ENCODE data around the gene APOOL.

DNA sequence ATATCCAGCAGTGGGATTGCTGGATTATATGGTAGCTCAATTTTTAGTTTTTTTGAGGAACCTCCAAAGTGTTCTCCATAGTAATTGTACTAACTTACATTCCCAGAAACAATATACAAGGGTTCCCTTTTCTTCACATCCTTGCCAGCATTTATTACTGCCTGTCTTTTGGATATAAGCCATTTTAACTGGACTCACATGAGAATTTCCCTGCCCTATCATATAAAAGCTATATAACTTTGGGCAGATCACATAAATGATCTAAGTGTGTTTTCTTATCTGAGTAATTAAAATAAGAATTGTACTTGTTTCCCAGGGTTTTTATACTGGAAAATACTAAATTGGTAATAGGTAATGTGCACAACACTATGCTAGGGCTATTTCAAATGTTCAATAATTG, 25.4 kb downstream of the APOOL start:
- TF ChIP-seq, protein P1, sequence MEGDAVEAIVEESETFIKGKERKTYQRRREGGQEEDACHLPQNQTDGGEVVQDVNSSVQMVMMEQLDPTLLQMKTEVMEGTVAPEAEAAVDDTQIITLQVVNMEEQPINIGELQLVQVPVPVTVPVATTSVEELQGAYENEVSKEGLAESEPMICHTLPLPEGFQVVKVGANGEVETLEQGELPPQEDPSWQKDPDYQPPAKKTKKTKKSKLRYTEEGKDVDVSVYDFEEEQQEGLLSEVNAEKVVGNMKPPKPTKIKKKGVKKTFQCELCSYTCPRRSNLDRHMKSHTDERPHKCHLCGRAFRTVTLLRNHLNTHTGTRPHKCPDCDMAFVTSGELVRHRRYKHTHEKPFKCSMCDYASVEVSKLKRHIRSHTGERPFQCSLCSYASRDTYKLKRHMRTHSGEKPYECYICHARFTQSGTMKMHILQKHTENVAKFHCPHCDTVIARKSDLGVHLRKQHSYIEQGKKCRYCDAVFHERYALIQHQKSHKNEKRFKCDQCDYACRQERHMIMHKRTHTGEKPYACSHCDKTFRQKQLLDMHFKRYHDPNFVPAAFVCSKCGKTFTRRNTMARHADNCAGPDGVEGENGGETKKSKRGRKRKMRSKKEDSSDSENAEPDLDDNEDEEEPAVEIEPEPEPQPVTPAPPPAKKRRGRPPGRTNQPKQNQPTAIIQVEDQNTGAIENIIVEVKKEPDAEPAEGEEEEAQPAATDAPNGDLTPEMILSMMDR (IDR thresholded peaks at IDR 0.05 in 8 of 11, conservative IDR thresholded peaks at IDR 0.05 in 3 of 11) = no peak
- TF ChIP-seq POLR2A (IDR thresholded peaks at IDR 0.05) (no peak), POLR2AphosphoS5 (IDR thresholded peaks at IDR 0.05) (no peak)
